NCI-H748 (cell line): ENCODE data around the gene VPS37B.
"Not testable (repeated sequence)": the region's sequence is repeated elsewhere in the genome, so short reads cannot be mapped to it uniquely, and the experiment has no call there.

Experiments used
- DNase-seq: peaks from one replicate; lab custom pipeline; 2025; ENCODE audit not compliant: unreplicated experiment; lab: John Stamatoyannopoulos, UW

VPS37B gene

GRCh38 chr12:122884091-122884826, 11.7 kb downstream of the VPS37B start:
- no peak for DNase-seq

- DNase-seq, result no peak
Measured at GRCh38 chr12:122882908-122883558, 12.9 kb downstream of the VPS37B start.

- no peak for DNase-seq
Measured at GRCh38 chr12:122880668-122881067, 15.3 kb downstream of the VPS37B start.

- no peak for DNase-seq
Measured at GRCh38 chr12:122880155-122880667, 15.7 kb downstream of the VPS37B start.

GRCh38 chr12:122878780-122879612, 16.9 kb downstream of the VPS37B start:
- DNase-seq, result no peak

- DNase-seq, result no peak
Measured at GRCh38 chr12:122876731-122877130, 19.2 kb downstream of the VPS37B start.

GRCh38 chr12:122876281-122876680, 19.6 kb downstream of the VPS37B start:
- DNase-seq, result not testable (repeated sequence)

GRCh38 chr12:122875590-122876220, 20.2 kb downstream of the VPS37B start:
- no peak for DNase-seq

GRCh38 chr12:122874081-122874480, 21.8 kb downstream of the VPS37B start:
- DNase-seq, result no peak

- DNase-seq, result no peak
Measured at GRCh38 chr12:122873540-122873939, 22.4 kb downstream of the VPS37B start.

GRCh38 chr12:122872815-122873361, 23.0 kb downstream of the VPS37B start:
- DNase-seq, result no peak

GRCh38 chr12:122871851-122872780, 23.8 kb downstream of the VPS37B start:
- DNase-seq, result peak; percentile 21

- no peak for DNase-seq
Measured at GRCh38 chr12:122870867-122871664, 24.9 kb downstream of the VPS37B start.

- DNase-seq, result no peak
Measured at GRCh38 chr12:122870163-122870842, 25.6 kb downstream of the VPS37B start.

- no peak for DNase-seq
Measured at GRCh38 chr12:122869207-122869973, 26.5 kb downstream of the VPS37B start.

GRCh38 chr12:122868471-122869177, 27.3 kb downstream of the VPS37B start:
- DNase-seq, result no peak
